Measurements from ENCODE around the gene KCNN4. TPM values are rescaled to one million over a fixed set of nuclear protein-coding genes. Genes with fewer than 3 reads are reported as not detected.
"Not testable (repeated sequence)": the region's sequence is repeated elsewhere in the genome, so short reads cannot be mapped to it uniquely, and the experiment has no call there.

KCNN4 gene
- total RNA-seq, 1 experiment from 2014 or later, result 45.9 TPM

GRCh38 chr19:43820884-43821215 is 40.1 kb upstream of the KCNN4 start:
- no TSS peak for BruUV-seq (replicated peaks)
- ChIA-PET POLR2A (no interaction called here), CTCF (interaction anchor here (0.7 to 1.2 kb wide), 3 partner anchors 11 to 389 kb away, joined by 3 to 5 read pairs (median 4); partner anchors contain the start of gene ZNF45)
- no peak for DNase-seq (ENCODE audit: unreplicated experiment)
- Mint-ChIP-seq H3K27ac (ENCODE audit: low read depth, unreplicated experiment) (peak overlapping the region; percentile 15), H3K9me3 (ENCODE audit: unreplicated experiment) (peaks cover 8% of the 10 kb centered on the region), H3K36me3 (ENCODE audit: insufficient read depth, unreplicated experiment) (no peaks in the 10 kb centered on the region), H3K4me3 (ENCODE audit: unreplicated experiment) (peak overlapping the region; percentile 74), H3K27me3 (ENCODE audit: insufficient read depth, unreplicated experiment) (no peaks in the 10 kb centered on the region), H3K4me1 (ENCODE audit: insufficient read depth, unreplicated experiment) (peaks cover 7% of the 10 kb centered on the region)
- intact Hi-C loops (cut with micrococcal nuclease), result no loop called here
- TF ChIP-seq CTCF (IDR thresholded peaks at IDR 0.05; ENCODE audit: unreplicated experiment), result no peak

- ChIA-PET CTCF (interaction anchor here (1.0 to 2.8 kb wide), 3 partner anchors 10 to 374 kb away, joined by 3 to 16 read pairs (median 4); no protein-coding TSS in a partner anchor), POLR2A (no interaction called here)
- peak overlapping the region; percentile 15 for H3K27ac Mint-ChIP-seq (ENCODE audit: low read depth, unreplicated experiment)
- peaks cover 7% of the 10 kb centered on the region for H3K4me1 Mint-ChIP-seq (ENCODE audit: insufficient read depth, unreplicated experiment)
- peaks cover 5% of the 10 kb centered on the region for H3K9me3 Mint-ChIP-seq (ENCODE audit: unreplicated experiment)
- intact Hi-C loops (cut with micrococcal nuclease), result no loop called here
- no peak for TF ChIP-seq CTCF (IDR thresholded peaks at IDR 0.05; ENCODE audit: unreplicated experiment)
- no peak for DNase-seq (ENCODE audit: unreplicated experiment)
- H3K27me3 Mint-ChIP-seq (ENCODE audit: insufficient read depth, unreplicated experiment), result no peaks in the 10 kb centered on the region
- no TSS peak for BruUV-seq (replicated peaks)
- H3K4me3 Mint-ChIP-seq (ENCODE audit: unreplicated experiment), result peak overlapping the region; percentile 74
- H3K36me3 Mint-ChIP-seq (ENCODE audit: insufficient read depth, unreplicated experiment), result no peaks in the 10 kb centered on the region
These were observed 39.5 kb upstream of the KCNN4 start for GRCh38 chr19:43820098-43820883.

- Mint-ChIP-seq H3K27ac (ENCODE audit: low read depth, unreplicated experiment) (no peak overlapping the region), H3K9me3 (ENCODE audit: unreplicated experiment) (peaks cover 5% of the 10 kb centered on the region), H3K4me3 (ENCODE audit: unreplicated experiment) (no peak overlapping the region), H3K4me1 (ENCODE audit: insufficient read depth, unreplicated experiment) (peaks cover 7% of the 10 kb centered on the region), H3K36me3 (ENCODE audit: insufficient read depth, unreplicated experiment) (no peaks in the 10 kb centered on the region), H3K27me3 (ENCODE audit: insufficient read depth, unreplicated experiment) (no peaks in the 10 kb centered on the region)
- ChIA-PET CTCF (interaction anchor here (2.8 kb wide), 1 partner anchor 8 kb away, joined by 16 read pairs; no protein-coding TSS in a partner anchor), POLR2A (interaction anchor here (0.6 kb wide), 1 partner anchor 304 kb away, joined by 3 read pairs; no protein-coding TSS in a partner anchor)
- intact Hi-C loops (cut with micrococcal nuclease), result loop anchor here (10.0 kb wide), 1 partner anchor 374 kb away; no protein-coding TSS in a partner anchor
- DNase-seq (ENCODE audit: unreplicated experiment), result no peak
- TF ChIP-seq CTCF (IDR thresholded peaks at IDR 0.05; ENCODE audit: unreplicated experiment), result no peak
- BruUV-seq (replicated peaks), result no TSS peak
These were observed 37.7 kb upstream of the KCNN4 start for GRCh38 chr19:43818500-43818899.

- not testable (repeated sequence) for BruUV-seq (replicated peaks); H3K4me1 Mint-ChIP-seq (ENCODE audit: insufficient read depth, unreplicated experiment); H3K27me3 Mint-ChIP-seq (ENCODE audit: insufficient read depth, unreplicated experiment); H3K27ac Mint-ChIP-seq (ENCODE audit: low read depth, unreplicated experiment); DNase-seq (ENCODE audit: unreplicated experiment); H3K4me3 Mint-ChIP-seq (ENCODE audit: unreplicated experiment); H3K36me3 Mint-ChIP-seq (ENCODE audit: insufficient read depth, unreplicated experiment); H3K9me3 Mint-ChIP-seq (ENCODE audit: unreplicated experiment)
- POLR2A ChIA-PET, result interaction anchor here (0.8 to 1.1 kb wide), 2 partner anchors 10 to 121 kb away, joined by 3 to 5 read pairs; partner anchors contain the start of gene ZNF283
- CTCF ChIA-PET, result interaction anchor here (0.6 to 2.8 kb wide), 3 partner anchors 7 to 1416 kb away, joined by 3 to 16 read pairs (median 3); no protein-coding TSS in a partner anchor
- intact Hi-C loops (cut with micrococcal nuclease), result loop anchor here (10.0 kb wide), 1 partner anchor 373 kb away; no protein-coding TSS in a partner anchor
These were observed 36.7 kb upstream of the KCNN4 start for GRCh38 chr19:43817454-43817853.
